Activated CD4-positive, alpha-beta T cell treated with anti-CD3 and anti-CD28 coated beads, Interleukin-2, amount 50 U/mL, for 24 hours (primary cell): ENCODE data around the gene COL23A1.
A peak's percentile ranks its signal among the peaks of the same experiment; 100 is the strongest.

Experiments
- DNase-seq, 2 donors: peaks; one replicate each; pipeline ENCODE4 v3.0.0-alpha.2; 2020; ENCODE audit warnings: low read depth in 1 of 2, low spot score in 1 of 2

The COL23A1 gene

GRCh38 chr5:178590141-178590923 lies at the start of gene COL23A1:
TSS of gene COL23A1 (minus strand) at chr5:178590393.
- DNase-seq: no peak

GRCh38 chr5:178637356-178638074 lies 47.3 kb upstream of the COL23A1 start:
- no peak for DNase-seq

GRCh38 chr5:178632285-178632684 lies 42.1 kb upstream of the COL23A1 start:
- no peak for DNase-seq

GRCh38 chr5:178630951-178631350 lies 40.8 kb upstream of the COL23A1 start:
- no peak for DNase-seq

- no peak for DNase-seq
These were observed 40.3 kb upstream of the COL23A1 start for GRCh38 chr5:178630475-178630930.

GRCh38 chr5:178627259-178627598 lies 37.0 kb upstream of the COL23A1 start:
- no peak for DNase-seq

GRCh38 chr5:178626484-178627258 lies 36.5 kb upstream of the COL23A1 start, which contains the start of gene CLK4:
TSS of gene CLK4 (minus strand) at chr5:178627050. CDS start at chr5:178623416, 3,634 bp downstream.
- DNase-seq: peak; percentile 96 to 98

GRCh38 chr5:178625679-178626483 lies 35.7 kb upstream of the COL23A1 start:
- DNase-seq: no peak

- DNase-seq: no peak
These were observed 34.7 kb upstream of the COL23A1 start for GRCh38 chr5:178624631-178625546.

- DNase-seq: no peak
These were observed 32.6 kb upstream of the COL23A1 start for GRCh38 chr5:178622679-178623247.

- no peak for DNase-seq
These were observed 29.2 kb upstream of the COL23A1 start for GRCh38 chr5:178619390-178619789.

GRCh38 chr5:178612299-178612698 lies 22.1 kb upstream of the COL23A1 start:
- DNase-seq: no peak

GRCh38 chr5:178606269-178606668 lies 16.1 kb upstream of the COL23A1 start:
- DNase-seq: no peak

- DNase-seq: no peak
These were observed 15.6 kb upstream of the COL23A1 start for GRCh38 chr5:178605788-178606187.

- no peak for DNase-seq
These were observed 12.6 kb upstream of the COL23A1 start for GRCh38 chr5:178602752-178603151.

- DNase-seq: no peak
These were observed 5.6 kb upstream of the COL23A1 start for GRCh38 chr5:178595750-178596149.

- no peak for DNase-seq
These were observed 5.0 kb upstream of the COL23A1 start for GRCh38 chr5:178595150-178595549.

- DNase-seq: no peak
These were observed 781 bp upstream of the COL23A1 start for GRCh38 chr5:178590924-178591423.
